Measurements from ENCODE around the gene LDB3.
A peak's percentile ranks its signal among the peaks of the same experiment; 100 is the strongest.

LDB3 gene

GRCh38 chr10:86706401-86706841 lies 38.1 kb downstream of the LDB3 start:
- DNase-seq (ENCODE audit: low read depth in 2 of 2) = no peak

- no peak for DNase-seq (ENCODE audit: low read depth in 2 of 2)
These were observed 38.7 kb downstream of the LDB3 start for GRCh38 chr10:86706977-86707376.

- no peak for DNase-seq (ENCODE audit: low read depth in 2 of 2)
These were observed 39.2 kb downstream of the LDB3 start for GRCh38 chr10:86707505-86707904.

GRCh38 chr10:86708068-86708782 lies 39.9 kb downstream of the LDB3 start:
- DNase-seq (ENCODE audit: low read depth in 2 of 2) = no peak

- no peak for DNase-seq (ENCODE audit: low read depth in 2 of 2)
These were observed 40.6 kb downstream of the LDB3 start for GRCh38 chr10:86708783-86709380.

- DNase-seq (ENCODE audit: low read depth in 2 of 2) = no peak
These were observed 41.3 kb downstream of the LDB3 start for GRCh38 chr10:86709396-86710185.

- DNase-seq (ENCODE audit: low read depth in 2 of 2) = peak; percentile 58 to 73
These were observed 42.7 kb downstream of the LDB3 start for GRCh38 chr10:86710987-86711512.

GRCh38 chr10:86711513-86712316 lies 43.4 kb downstream of the LDB3 start:
- DNase-seq (ENCODE audit: low read depth in 2 of 2) = peak in 1 of 2 donors; percentile 11

- no peak for DNase-seq (ENCODE audit: low read depth in 2 of 2)
These were observed 44.0 kb downstream of the LDB3 start for GRCh38 chr10:86712317-86712707.

- no peak for DNase-seq (ENCODE audit: low read depth in 2 of 2)
These were observed 47.0 kb downstream of the LDB3 start for GRCh38 chr10:86715156-86715795.

GRCh38 chr10:86715836-86716235 lies 47.5 kb downstream of the LDB3 start:
- DNase-seq (ENCODE audit: low read depth in 2 of 2) = no peak

GRCh38 chr10:86716466-86716865 lies 48.2 kb downstream of the LDB3 start:
- no peak for DNase-seq (ENCODE audit: low read depth in 2 of 2)

- DNase-seq (ENCODE audit: low read depth in 2 of 2) = no peak
These were observed 50.2 kb downstream of the LDB3 start for GRCh38 chr10:86718556-86718955.

GRCh38 chr10:86721232-86721631 lies 52.9 kb downstream of the LDB3 start:
- no peak for DNase-seq (ENCODE audit: low read depth in 2 of 2)

- no peak for DNase-seq (ENCODE audit: low read depth in 2 of 2)
These were observed 54.7 kb downstream of the LDB3 start for GRCh38 chr10:86723009-86723408.

GRCh38 chr10:86724445-86724844 lies 56.1 kb downstream of the LDB3 start:
- no peak for DNase-seq (ENCODE audit: low read depth in 2 of 2)

GRCh38 chr10:86725980-86726676 lies 57.8 kb downstream of the LDB3 start:
- DNase-seq (ENCODE audit: low read depth in 2 of 2) = no peak

- no peak for DNase-seq (ENCODE audit: low read depth in 2 of 2)
These were observed 58.3 kb downstream of the LDB3 start for GRCh38 chr10:86726677-86726999.

- DNase-seq (ENCODE audit: low read depth in 2 of 2) = no peak
These were observed 59.2 kb downstream of the LDB3 start for GRCh38 chr10:86727470-86727869.

- no peak for DNase-seq (ENCODE audit: low read depth in 2 of 2)
These were observed 59.7 kb downstream of the LDB3 start for GRCh38 chr10:86728056-86728455.

GRCh38 chr10:86729677-86730076 lies 61.4 kb downstream of the LDB3 start:
- DNase-seq (ENCODE audit: low read depth in 2 of 2) = no peak
